HepG2 (cell line): ENCODE measurements around the gene PTPRE.

ENCODE experiments used
- HDAC2 ChIP-seq: sonication (generic); formaldehyde crosslinking; IDR thresholded peaks from 2 replicates; pipeline ENCODE4 v1.4.0; 2020; ENCODE audit warnings: missing genetic modification reagents
- MTF1 ChIP-seq: sonication (generic); formaldehyde crosslinking; IDR thresholded peaks from 2 replicates; pipeline ENCODE4 v1.5.0; 2020; ENCODE audit warnings: missing genetic modification reagents
- NFIC ChIP-seq: IDR thresholded peaks from 2 replicates; pipeline ENCODE4 v1.6.1; 2012; ENCODE audit warnings: mild to moderate bottlenecking, low read length, inconsistent platforms
- NR1H2 ChIP-seq: sonication (generic); formaldehyde crosslinking; IDR thresholded peaks from 2 replicates; pipeline ENCODE4 v1.8.1; 2022; ENCODE audit warnings: low read depth, missing genetic modification reagents, borderline replicate concordance
- POLR2AphosphoS2 ChIP-seq: IDR thresholded peaks from 2 replicates; pipeline ENCODE4 v1.6.1; 2011; ENCODE audit warnings: low read depth, low read length, improper control_type of control experiment
- TF ChIP-seq, protein P1 (sequence below): sonication (generic); formaldehyde crosslinking; IDR thresholded peaks from 2 replicates; pipeline ENCODE4 v1.5.0; 2020; ENCODE audit warnings: mild to moderate bottlenecking, missing genetic modification reagents, moderate library complexity

DNA sequence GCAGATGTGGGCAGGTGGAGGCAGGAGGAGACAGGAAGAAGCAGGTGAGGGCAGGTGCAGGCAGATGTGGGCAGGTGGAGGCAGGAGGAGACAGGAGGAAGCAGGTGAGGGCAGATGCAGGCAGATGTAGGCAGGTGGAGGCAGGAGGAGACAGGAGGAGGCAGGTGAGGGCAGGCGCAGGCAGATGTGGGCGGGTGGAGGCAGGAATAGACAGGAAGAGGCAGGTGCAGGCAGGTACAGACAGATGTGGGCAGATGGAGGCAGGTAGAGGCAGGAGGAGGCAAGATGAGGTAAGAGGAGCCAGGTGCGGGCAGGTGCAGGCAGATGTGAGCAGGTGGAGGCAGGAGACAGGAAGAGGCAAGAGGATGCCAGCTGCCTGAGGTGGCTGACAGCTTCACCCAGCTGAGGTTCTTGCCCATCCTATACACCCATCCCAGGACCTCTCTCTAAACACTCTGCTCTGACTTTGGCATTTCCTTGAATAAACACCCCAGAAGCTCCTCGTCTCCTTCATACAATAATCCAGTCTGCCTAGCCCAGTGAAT is 33.0 kb downstream of the PTPRE start:
- TF ChIP-seq, protein P1, sequence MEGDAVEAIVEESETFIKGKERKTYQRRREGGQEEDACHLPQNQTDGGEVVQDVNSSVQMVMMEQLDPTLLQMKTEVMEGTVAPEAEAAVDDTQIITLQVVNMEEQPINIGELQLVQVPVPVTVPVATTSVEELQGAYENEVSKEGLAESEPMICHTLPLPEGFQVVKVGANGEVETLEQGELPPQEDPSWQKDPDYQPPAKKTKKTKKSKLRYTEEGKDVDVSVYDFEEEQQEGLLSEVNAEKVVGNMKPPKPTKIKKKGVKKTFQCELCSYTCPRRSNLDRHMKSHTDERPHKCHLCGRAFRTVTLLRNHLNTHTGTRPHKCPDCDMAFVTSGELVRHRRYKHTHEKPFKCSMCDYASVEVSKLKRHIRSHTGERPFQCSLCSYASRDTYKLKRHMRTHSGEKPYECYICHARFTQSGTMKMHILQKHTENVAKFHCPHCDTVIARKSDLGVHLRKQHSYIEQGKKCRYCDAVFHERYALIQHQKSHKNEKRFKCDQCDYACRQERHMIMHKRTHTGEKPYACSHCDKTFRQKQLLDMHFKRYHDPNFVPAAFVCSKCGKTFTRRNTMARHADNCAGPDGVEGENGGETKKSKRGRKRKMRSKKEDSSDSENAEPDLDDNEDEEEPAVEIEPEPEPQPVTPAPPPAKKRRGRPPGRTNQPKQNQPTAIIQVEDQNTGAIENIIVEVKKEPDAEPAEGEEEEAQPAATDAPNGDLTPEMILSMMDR (CRISPR knock-in tag): no peak
- TF ChIP-seq HDAC2 (CRISPR knock-in tag) (no peak), NR1H2 (CRISPR knock-in tag) (no peak), MTF1 (no peak), NFIC (no peak), POLR2AphosphoS2 (no peak)
